ENCODE results near the gene WSB1. TPM values are rescaled to one million over a fixed set of nuclear protein-coding genes. Genes with fewer than 3 reads are reported as not detected.

The WSB1 gene
- total and polyA plus RNA-seq, 9 of the 15 experiments (the other 6 are each of a cell fraction or from before 2014, with no cell fraction given): 22.8 to 229 (median 81.1) TPM

- TF ChIP-seq ZBTB7A (IDR thresholded peaks at IDR 0.05; ENCODE audit: borderline replicate concordance, control insufficient read depth, low read depth, low read length): no peak; the same call in 1 of the 2 replicates
- TF ChIP-seq NFIX (CRISPR knock-in tag; IDR thresholded peaks at IDR 0.05; ENCODE audit: low read depth): no peak
- no peak for TF ChIP-seq ZNF384 (IDR thresholded peaks at IDR 0.05; ENCODE audit: low read depth, low read length)
- no peak for TF ChIP-seq ELF2 (CRISPR knock-in tag; IDR thresholded peaks at IDR 0.05)
- TF ChIP-seq PHB2 (IDR thresholded peaks at IDR 0.05; ENCODE audit: low read depth): no peak
- TF ChIP-seq AFF1 (IDR thresholded peaks at IDR 0.05; ENCODE audit: low read depth in 1 of 2, partially characterized antibody in 2 of 2): peak in 1 of 2 experiments; percentile 23
- TF ChIP-seq ZBTB34 (CRISPR knock-in tag; IDR thresholded peaks at IDR 0.05): no peak
- no peak for TF ChIP-seq ZNF507 (tag; conservative IDR thresholded peaks at IDR 0.05)
- no peak for TF ChIP-seq ZNF79 (CRISPR knock-in tag; IDR thresholded peaks at IDR 0.05; ENCODE audit: low read depth)
- no peak for TF ChIP-seq RBM17 (IDR thresholded peaks at IDR 0.05; ENCODE audit: borderline replicate concordance, low read depth, low read length)
- TF ChIP-seq C11orf30 (IDR thresholded peaks at IDR 0.05; ENCODE audit: low read depth): peak; percentile 53; the same call in 1 of the 2 replicates
- peak; percentile 70 to 74; a peak in 3 of 4 replicates for TF ChIP-seq UBTF (IDR thresholded peaks at IDR 0.05; ENCODE audit: borderline replicate concordance in 1 of 2, low read depth in 2 of 2, low read length in 2 of 2)
- TF ChIP-seq MBD2 (IDR thresholded peaks at IDR 0.05; ENCODE audit: borderline replicate concordance, low read depth): peak; percentile 85
- no peak for TF ChIP-seq IRF2 (CRISPR knock-in tag; IDR thresholded peaks at IDR 0.05)
- peak; percentile 98 for TF ChIP-seq TBP (optimal IDR thresholded peaks at IDR 0.05; ENCODE audit: low read depth, low read length)
- TF ChIP-seq MXI1 (IDR thresholded peaks at IDR 0.05; ENCODE audit: low read depth, low read length): no peak
- TF ChIP-seq ZNF277 (CRISPR knock-in tag; IDR thresholded peaks at IDR 0.05; ENCODE audit: borderline replicate concordance): no peak
These were observed at the start of gene WSB1 (continued) for GRCh38 chr17:27293898-27294688.
